Omental fat pad (tissue), 4 donors: ENCODE results near the gene IL13RA2. TPM values are rescaled to one million over a fixed set of nuclear protein-coding genes. Genes with fewer than 3 reads are reported as not detected.

Source experiments
- ATAC-seq: fragments of 150-250 bp; one replicate; pipeline ENCODE4 v1.9.1; 2016; ENCODE audit warnings: mild to moderate bottlenecking, moderate library complexity; ENCODE audit not compliant: low FRiP score
- DNase-seq: peaks from one replicate; pipeline ENCODE4 v3.0.0-alpha.2; 2019; ENCODE audit warnings: low spot score
- CTCF ChIP-seq, 3 donors: fragments of 450-650 bp; IDR thresholded peaks; one replicate each; pipeline ENCODE4 v1.5.1; 2016 to 2017; ENCODE audit warnings: antibody characterized with exemption in 3 of 3, mild to moderate bottlenecking in 3 of 3, moderate library complexity in 2 of 3
- total RNA-seq, 4 donors: library from RNA; depleted of rRNA; stranded (reverse); fragments of >200 nt; gene quantifications; one replicate each; pipeline ENCODE4 v1.1.0, GENCODE V29; 2016

IL13RA2 gene
- total RNA-seq, 4 donors from 2014 or later = 0.28 to 2.9 (median 0.56) TPM; not detected in 1

GRCh38 chrX:115011428-115011827 lies 6.0 kb downstream of the IL13RA2 start:
- TF ChIP-seq CTCF (IDR thresholded peaks at IDR 0.05) = no peak
- ATAC-seq (no peak), DNase-seq (no peak)

GRCh38 chrX:114999906-115000305 lies 17.5 kb downstream of the IL13RA2 start:
- no peak for TF ChIP-seq CTCF (IDR thresholded peaks at IDR 0.05)
- DNase-seq (no peak), ATAC-seq (no peak)

GRCh38 chrX:114997779-114998178 lies 19.6 kb downstream of the IL13RA2 start:
- no peak for DNase-seq
- no peak for TF ChIP-seq CTCF (IDR thresholded peaks at IDR 0.05)
- ATAC-seq = no peak

GRCh38 chrX:114985967-114986592 lies 31.3 kb downstream of the IL13RA2 start:
- TF ChIP-seq CTCF (IDR thresholded peaks at IDR 0.05) = no peak
- no peak for ATAC-seq

GRCh38 chrX:114976292-114976691 lies 41.1 kb downstream of the IL13RA2 start:
- DNase-seq (no peak), ATAC-seq (no peak)
- no peak for TF ChIP-seq CTCF (IDR thresholded peaks at IDR 0.05)

More at GRCh38 chrX:114985967-114986592, 31.3 kb downstream of the IL13RA2 start:
- DNase-seq = no peak

GRCh38 chrX:114973013-114973412 lies 44.4 kb downstream of the IL13RA2 start:
- ATAC-seq (no peak), DNase-seq (no peak)
- TF ChIP-seq CTCF (IDR thresholded peaks at IDR 0.05) = no peak

GRCh38 chrX:114970806-114971205 lies 46.6 kb downstream of the IL13RA2 start:
- DNase-seq (no peak), ATAC-seq (no peak)
- TF ChIP-seq CTCF (IDR thresholded peaks at IDR 0.05) = no peak
